Measurements from ENCODE around the gene GSDMA.

The GSDMA gene

DNA sequence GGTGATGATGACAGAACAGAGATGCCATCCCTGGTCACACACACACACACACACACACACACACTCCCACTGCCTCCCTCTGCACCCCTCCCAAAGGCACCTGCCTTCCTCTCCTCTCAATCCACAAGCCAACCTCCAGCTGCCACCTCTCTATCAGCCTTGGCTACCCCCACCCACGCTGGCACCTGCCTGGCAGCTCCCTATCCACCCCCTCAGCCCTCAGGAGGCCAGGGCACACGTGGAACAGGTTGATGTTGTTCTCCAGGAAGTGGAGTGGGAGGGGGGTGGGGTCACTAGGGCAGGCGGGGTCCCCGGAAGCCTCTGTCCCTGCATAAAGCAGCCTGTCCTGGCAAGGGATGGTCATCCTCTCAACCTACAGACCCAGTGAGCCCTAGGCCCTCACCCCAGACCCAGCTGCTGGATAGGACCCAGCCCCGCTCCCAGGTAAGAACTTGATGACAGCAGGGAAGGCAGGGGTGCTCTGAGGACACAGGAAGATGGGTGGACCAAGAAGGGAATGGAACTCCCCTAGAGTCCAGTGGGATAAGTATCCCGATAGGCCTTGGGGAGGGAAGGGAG is at the start of gene GSDMA:
GSDMA (plus strand) TSS at position 363 of the 579 bp plus-strand sequence. CDS start 2,684 bp downstream, outside the sequence.
- no peak for DNase-seq (ENCODE audit: low read depth)

GRCh38 chr17:39913989-39914388 is 48.8 kb upstream of the GSDMA start:
- DNase-seq (ENCODE audit: low read depth) = no peak

GRCh38 chr17:39915559-39915958 is 47.2 kb upstream of the GSDMA start:
- no peak for DNase-seq (ENCODE audit: low read depth)

- DNase-seq (ENCODE audit: low read depth) = no peak
Observed at GRCh38 chr17:39916918-39917317, 45.9 kb upstream of the GSDMA start.

DNA sequence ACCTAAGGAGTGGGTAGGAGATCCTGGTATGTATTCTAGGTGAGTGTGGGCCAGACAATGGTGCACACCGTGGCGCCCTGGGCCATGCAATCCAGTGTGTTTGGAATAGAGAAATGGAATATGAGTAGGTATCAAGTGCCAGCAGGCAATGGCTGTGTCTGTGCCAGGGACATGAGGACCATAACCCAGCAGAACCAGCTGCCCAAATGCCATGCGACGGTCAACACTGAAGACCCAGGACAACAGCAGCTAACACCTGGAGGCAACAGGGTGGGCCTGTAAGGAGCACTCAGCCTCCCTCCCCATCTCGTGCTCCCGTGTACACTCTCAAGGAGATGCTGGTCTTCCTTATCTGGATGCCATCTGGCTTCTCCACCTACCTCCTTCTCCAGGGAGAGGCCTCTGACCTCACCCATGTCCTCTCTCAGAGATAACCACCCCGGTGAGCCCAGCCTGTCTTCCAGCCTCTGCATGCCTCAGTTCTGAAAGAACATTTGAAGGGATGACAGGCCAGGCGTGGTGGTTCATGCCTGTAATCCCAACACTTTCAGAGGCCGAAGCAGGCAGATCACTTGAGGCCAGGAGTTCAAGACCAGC is 43.6 kb upstream of the GSDMA start:
- no peak for DNase-seq (ENCODE audit: low read depth)

DNA sequence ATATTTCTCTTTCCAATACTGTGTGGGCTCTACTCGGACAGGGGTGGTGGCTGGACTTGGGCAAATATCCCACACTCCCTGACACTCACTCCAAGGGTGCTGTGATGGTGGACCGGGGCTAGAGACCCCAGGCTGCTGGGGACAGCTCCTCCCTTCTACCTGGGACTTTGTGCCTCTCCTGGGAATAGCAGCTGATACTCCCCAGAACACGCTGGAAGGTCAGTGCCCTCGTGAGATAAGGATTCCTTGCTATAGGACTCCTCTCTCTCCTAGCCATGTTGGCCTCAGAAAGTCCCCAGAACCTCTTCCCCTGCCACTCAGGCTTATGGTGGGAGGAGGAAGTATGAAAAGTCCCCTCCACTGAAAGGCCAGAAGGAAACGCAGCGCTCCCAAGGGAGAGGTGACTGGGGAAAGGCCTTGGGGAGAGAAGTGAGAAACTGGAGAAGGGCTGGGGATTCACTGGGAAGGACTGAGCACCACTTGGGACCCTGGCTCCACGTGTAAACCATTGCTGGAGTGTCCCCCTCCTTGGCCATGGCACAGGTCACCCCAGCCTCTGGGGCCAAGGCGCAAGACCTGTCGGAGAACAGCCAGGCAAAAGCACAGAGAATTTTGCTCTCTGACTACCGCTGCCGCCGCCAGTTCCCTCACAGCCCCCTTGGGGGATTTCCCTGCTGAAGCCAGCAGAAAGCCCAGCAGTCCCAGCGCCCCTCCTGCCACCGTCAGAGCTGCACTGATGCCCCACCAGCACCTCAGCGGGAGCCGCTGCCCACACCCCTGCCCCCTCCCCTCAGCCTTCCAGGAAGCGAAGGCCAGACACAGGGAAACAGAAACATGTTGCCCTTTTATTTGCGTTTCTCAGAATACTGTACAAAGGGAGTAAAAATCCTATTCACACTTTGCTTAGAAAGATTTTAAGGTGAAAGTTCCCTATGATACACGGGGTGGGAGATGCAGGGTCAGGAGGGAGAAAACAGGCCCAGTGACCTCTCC is 42.3 kb upstream of the GSDMA start:
- DNase-seq (ENCODE audit: low read depth) = no peak

- DNase-seq (ENCODE audit: low read depth) = no peak
Observed at GRCh38 chr17:39921323-39921722, 41.5 kb upstream of the GSDMA start.

DNA sequence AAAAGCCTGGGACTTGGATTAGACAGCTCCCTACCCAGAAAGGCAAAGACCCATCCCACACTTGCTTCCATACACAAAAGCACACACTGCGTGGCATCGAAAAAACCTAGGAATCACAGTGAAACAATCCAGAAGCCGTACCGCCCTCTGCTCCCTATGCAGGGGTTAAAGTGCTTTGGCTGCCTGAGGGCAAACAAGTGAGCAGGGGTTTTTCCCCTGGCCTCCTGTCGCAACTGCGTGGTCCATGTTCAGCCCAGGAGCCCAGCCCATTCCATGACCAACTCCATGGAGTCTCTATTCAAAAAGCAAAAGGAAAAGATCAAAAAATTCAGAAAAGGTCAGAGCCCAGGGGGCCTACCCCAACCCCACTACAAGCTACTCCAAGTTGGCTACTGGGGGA is 40.8 kb upstream of the GSDMA start:
- no peak for DNase-seq (ENCODE audit: low read depth)

- DNase-seq (ENCODE audit: low read depth) = no peak
Observed at GRCh38 chr17:39923230-39923629, 39.6 kb upstream of the GSDMA start.

- no peak for DNase-seq (ENCODE audit: low read depth)
Observed at GRCh38 chr17:39923836-39924690, 38.7 kb upstream of the GSDMA start.

DNA sequence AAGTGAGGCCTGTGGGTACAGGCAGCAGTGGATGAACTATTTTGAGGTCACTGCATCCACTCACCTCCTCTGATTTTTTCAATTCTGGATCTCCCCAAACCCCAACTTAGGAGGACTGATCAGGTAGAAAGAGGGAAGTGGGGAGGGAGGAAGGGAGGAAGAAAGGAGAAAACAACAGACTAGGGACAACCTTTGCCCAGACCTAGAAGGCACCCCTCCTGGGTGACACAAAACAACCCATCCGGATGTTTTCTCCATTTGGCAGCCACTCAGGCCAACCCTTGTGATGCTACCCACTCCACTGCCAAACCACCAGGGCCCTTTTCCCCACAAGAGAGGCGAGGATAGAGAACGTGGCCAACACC is 38.1 kb upstream of the GSDMA start:
- DNase-seq (ENCODE audit: low read depth) = no peak

DNA sequence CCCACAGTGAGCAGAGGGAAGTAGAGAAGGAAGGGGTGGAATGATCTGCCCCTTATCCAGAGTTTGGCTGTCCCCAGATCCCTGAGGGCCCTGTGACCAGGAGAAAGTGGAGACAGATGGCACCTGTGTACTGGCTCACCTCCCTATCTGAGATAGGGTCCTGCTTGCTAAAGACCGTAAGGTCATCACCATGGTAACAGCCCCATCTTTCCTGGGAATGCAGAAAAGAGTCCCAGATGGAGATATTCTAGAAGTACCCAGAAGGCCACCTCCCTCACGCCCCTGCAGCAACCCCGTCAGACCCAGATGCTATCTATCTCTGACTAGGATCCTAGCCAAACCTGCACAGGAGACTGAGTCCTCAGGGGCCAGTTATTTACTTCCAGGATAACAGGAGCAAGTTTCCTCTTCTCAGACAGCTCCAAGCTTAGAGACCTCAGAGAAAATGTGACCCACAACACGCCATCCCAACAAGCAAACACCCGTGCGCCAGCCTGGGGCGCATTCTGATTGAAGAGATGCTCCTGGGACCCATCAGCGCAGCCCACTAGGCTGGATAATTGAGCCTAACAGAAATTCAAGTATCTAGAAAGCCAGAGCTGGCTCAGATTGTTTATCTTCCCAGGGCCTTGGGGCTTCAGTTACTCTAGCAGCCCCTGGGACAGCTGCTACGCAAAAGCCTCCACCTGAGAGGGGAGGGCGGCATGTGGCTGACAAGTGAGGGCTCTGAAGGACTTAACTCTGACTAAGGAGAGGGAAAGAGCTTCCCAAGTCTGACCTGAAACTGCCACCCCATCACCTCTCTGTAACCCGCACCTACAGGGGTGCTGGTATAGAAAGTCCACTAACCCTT is 37.3 kb upstream of the GSDMA start:
- DNase-seq (ENCODE audit: low read depth) = no peak

GRCh38 chr17:39926135-39926587 is 36.6 kb upstream of the GSDMA start:
- no peak for DNase-seq (ENCODE audit: low read depth)

GRCh38 chr17:39926588-39927100 is 36.2 kb upstream of the GSDMA start:
- DNase-seq (ENCODE audit: low read depth) = no peak

- DNase-seq (ENCODE audit: low read depth) = peak; percentile 78
Observed at GRCh38 chr17:39927101-39927928, 35.5 kb upstream of the GSDMA start, which contains the start of the genes LRRC3C and ORMDL3. Gene LRRC3C, plus strand, starts transcription at chr17:39927732. Its CDS starts 13,792 bp downstream, at chr17:39941524. Gene ORMDL3, minus strand, starts transcription at chr17:39927601. Its CDS starts 3,398 bp downstream, at chr17:39924203.

- no peak for DNase-seq (ENCODE audit: low read depth)
Observed at GRCh38 chr17:39927929-39928857, 34.6 kb upstream of the GSDMA start.

DNA sequence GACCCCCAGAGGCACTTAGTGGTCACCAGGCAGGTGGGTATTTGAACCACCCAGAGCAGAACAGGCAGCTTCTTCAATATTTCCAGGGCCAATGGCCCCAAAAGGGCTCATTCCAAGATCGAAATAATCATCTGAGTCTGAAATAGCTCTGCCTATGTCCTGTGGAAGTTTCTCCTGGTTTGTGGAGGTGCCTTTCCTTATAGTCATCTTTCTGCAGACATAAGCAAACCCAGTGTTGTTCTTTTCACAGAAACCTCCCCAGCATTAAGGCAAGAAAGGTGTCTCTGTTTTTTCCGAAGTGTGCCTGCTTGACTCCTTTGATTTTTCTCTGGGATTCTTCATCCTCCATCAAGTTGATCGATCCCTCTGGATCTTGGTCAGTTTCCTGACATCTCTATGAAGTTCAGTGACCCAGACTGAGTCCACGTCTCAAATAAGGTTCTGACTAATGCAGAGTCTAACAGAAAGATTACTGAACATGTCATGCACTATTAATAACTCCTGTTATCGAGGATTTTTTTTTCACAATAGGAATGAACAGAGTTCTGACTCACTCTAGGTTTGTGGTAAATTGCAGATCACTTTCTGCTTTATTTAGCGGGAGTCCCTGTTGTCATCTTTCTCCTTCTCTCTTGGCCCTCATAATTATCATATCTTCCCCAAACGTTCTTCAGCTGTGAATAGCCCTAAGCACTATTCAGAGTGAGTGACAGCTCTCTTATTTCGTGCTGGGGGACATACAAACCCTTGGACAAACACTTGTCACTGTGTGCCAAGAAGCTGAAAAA is 33.8 kb upstream of the GSDMA start:
- peak; percentile 90 for DNase-seq (ENCODE audit: low read depth)
